ENCODE results near the gene IQCM.

Gene IQCM

GRCh38 chr4:149754526-149754925 is 61.1 kb downstream of the IQCM start:
- TF ChIP-seq, protein P1, sequence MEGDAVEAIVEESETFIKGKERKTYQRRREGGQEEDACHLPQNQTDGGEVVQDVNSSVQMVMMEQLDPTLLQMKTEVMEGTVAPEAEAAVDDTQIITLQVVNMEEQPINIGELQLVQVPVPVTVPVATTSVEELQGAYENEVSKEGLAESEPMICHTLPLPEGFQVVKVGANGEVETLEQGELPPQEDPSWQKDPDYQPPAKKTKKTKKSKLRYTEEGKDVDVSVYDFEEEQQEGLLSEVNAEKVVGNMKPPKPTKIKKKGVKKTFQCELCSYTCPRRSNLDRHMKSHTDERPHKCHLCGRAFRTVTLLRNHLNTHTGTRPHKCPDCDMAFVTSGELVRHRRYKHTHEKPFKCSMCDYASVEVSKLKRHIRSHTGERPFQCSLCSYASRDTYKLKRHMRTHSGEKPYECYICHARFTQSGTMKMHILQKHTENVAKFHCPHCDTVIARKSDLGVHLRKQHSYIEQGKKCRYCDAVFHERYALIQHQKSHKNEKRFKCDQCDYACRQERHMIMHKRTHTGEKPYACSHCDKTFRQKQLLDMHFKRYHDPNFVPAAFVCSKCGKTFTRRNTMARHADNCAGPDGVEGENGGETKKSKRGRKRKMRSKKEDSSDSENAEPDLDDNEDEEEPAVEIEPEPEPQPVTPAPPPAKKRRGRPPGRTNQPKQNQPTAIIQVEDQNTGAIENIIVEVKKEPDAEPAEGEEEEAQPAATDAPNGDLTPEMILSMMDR (IDR thresholded peaks at IDR 0.05; ENCODE audit: low read depth, low read length): no peak
- H3K4me3 ChIP-seq (replicated peaks in 1 of 2; ENCODE audit: low read depth in 2 of 2, low read length in 2 of 2): no peak overlapping the region
- DNase-seq (ENCODE audit: low read depth in 2 of 2): peak; percentile 2 to 47

DNA sequence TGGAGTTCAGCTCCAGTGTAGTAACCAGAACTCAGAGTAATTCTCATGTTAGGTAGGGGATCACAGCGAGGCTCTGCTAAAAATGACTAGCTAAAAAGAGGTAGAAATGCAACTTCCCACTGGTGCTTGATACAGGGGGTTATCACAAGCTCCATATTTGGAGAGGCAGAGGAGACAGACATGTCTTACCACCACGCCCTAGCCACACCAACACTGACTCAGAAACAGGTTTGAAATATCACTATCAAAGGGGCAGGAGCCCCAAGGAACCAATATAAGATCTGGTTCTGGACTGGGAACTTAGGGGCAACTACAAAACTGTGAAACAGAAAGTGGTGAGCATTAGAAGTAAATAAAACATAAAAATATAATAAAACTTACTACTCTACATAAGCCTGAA is 62.9 kb downstream of the IQCM start:
- no peak for DNase-seq (ENCODE audit: low read depth in 2 of 2)
- no peak overlapping the region for H3K4me3 ChIP-seq (replicated peaks in 1 of 2; ENCODE audit: low read depth in 2 of 2, low read length in 2 of 2)
- TF ChIP-seq, protein P1 (IDR thresholded peaks at IDR 0.05; ENCODE audit: low read depth, low read length): no peak

DNA sequence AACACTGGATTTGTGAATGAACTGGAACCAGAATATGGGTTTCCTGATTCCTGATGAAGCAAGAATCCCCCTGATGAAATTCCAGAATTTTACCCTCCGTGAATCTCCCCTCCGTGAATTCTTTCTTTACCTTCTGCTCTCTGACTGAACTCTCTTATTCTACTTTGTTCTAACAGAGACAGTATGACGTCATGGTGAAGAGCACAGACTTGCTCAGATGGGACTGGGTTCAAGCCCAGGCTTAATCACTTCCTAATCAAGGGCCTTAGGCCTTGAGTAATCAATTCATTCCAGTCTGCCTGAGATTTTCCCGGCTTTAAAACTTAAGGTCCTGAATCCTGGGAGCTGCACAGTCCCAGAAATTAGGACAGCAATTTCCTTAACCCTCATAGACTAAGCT is 64.5 kb downstream of the IQCM start:
- no peak overlapping the region for H3K4me3 ChIP-seq (replicated peaks in 1 of 2; ENCODE audit: low read depth in 2 of 2, low read length in 2 of 2)
- TF ChIP-seq, protein P1 (IDR thresholded peaks at IDR 0.05; ENCODE audit: low read depth, low read length): no peak
- no peak for DNase-seq (ENCODE audit: low read depth in 2 of 2)

- no peak for DNase-seq (ENCODE audit: low read depth in 2 of 2)
- TF ChIP-seq, protein P1 (IDR thresholded peaks at IDR 0.05; ENCODE audit: low read depth, low read length): no peak
- no peak overlapping the region for H3K4me3 ChIP-seq (replicated peaks in 1 of 2; ENCODE audit: low read depth in 2 of 2, low read length in 2 of 2)
Observed at GRCh38 chr4:149749784-149750183, 65.9 kb downstream of the IQCM start.

DNA sequence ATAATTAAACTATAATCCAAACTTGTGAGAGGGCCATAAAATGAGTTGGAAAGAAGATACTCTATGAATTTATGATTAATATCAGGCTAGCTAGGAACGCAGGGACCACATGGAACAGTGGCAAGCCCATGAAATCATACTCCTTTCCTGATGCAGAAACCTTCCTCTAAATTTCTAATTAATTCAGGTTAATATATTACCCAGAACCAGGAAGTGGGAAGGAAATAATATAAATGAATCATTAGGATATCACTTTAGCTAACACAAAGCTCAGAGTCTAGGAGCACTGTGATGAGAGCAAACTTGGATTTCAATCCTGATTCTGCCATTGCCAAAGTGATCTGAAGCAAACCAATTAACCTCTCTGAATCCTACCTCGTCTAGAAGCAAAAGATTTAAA is 68.0 kb downstream of the IQCM start:
- no peak for DNase-seq (ENCODE audit: low read depth in 2 of 2)
- H3K4me3 ChIP-seq (replicated peaks in 1 of 2; ENCODE audit: low read depth in 2 of 2, low read length in 2 of 2): no peak overlapping the region
- TF ChIP-seq, protein P1 (IDR thresholded peaks at IDR 0.05; ENCODE audit: low read depth, low read length): no peak

DNA sequence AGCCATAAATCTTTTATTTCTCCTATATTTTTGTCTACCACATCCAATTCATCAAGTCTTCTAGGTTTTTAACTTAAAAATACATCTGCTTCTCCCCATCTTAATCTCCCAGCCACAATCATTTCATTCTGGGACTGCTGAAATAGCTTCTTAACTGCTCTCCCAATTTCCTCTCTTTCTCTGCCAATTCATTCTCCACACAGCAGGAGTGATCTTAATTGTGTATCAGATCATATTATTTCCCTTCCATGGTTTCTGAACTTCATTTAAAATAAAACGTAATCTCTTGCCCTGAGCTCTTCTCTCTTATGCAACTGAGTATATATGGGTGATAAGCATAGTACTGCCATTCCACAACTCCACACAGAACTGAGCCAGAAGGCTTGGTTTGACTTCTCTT is 69.4 kb downstream of the IQCM start:
- no peak for DNase-seq (ENCODE audit: low read depth in 2 of 2)
- TF ChIP-seq, protein P1 (IDR thresholded peaks at IDR 0.05; ENCODE audit: low read depth, low read length): no peak
- H3K4me3 ChIP-seq (replicated peaks in 1 of 2; ENCODE audit: low read depth in 2 of 2, low read length in 2 of 2): no peak overlapping the region

GRCh38 chr4:149741186-149741831 is 74.3 kb downstream of the IQCM start:
- no peak overlapping the region for H3K4me3 ChIP-seq (replicated peaks in 1 of 2; ENCODE audit: low read depth in 2 of 2, low read length in 2 of 2)
- TF ChIP-seq, protein P1 (IDR thresholded peaks at IDR 0.05; ENCODE audit: low read depth, low read length): no peak
- DNase-seq (ENCODE audit: low read depth in 2 of 2): no peak
